Activated CD4-positive, alpha-beta memory T cell treated with anti-CD3 and anti-CD28 coated beads, Interleukin-2, amount 10 ng/mL, durations not matched to agents 7 days and 5 days (primary cell): ENCODE measurements around the gene THEM4. TPM values are rescaled to one million over a fixed set of nuclear protein-coding genes. Genes with fewer than 3 reads are reported as not detected.

Experiments used
- CTCF ChIA-PET: fragments of 350-600 bp; sonication (Branson Sonifier 250); formaldehyde crosslinking; loops from one replicate; lab custom pipeline; 2021; ENCODE audit warnings: antibody characterized with exemption, inconsistent platforms; lab: Charles Lee
- POLR2A ChIA-PET: fragments of 350-600 bp; sonication (Branson Sonifier 250); formaldehyde crosslinking; loops from one replicate; lab custom pipeline; 2021; ENCODE audit warnings: antibody characterized with exemption; lab: Charles Lee
- DNase-seq: peaks from one replicate; pipeline ENCODE4 v3.0.0-alpha.2; 2020
- H3K27ac Mint-ChIP-seq: one replicate; pipeline ENCODE4 v1.8.0; 2021; ENCODE audit warnings: mild to moderate bottlenecking, mixed read lengths
- H3K27me3 Mint-ChIP-seq: one replicate; pipeline ENCODE4 v1.8.0; 2021; ENCODE audit warnings: mixed read lengths
- H3K36me3 Mint-ChIP-seq: one replicate; pipeline ENCODE4 v1.8.0; 2021; ENCODE audit warnings: low read depth, mixed read lengths
- H3K4me1 Mint-ChIP-seq: one replicate; pipeline ENCODE4 v1.8.0; 2021; ENCODE audit warnings: mixed read lengths
- H3K4me3 Mint-ChIP-seq: one replicate; pipeline ENCODE4 v1.8.0; 2021; ENCODE audit warnings: mild to moderate bottlenecking, mixed read lengths
- H3K9me3 Mint-ChIP-seq: one replicate; pipeline ENCODE4 v1.8.0; 2021; ENCODE audit warnings: mixed read lengths
- total RNA-seq, 2 experiments: library from RNA; stranded (reverse); gene quantifications; one replicate each; pipeline ENCODE4 v1.2.3, GENCODE V29; 2021

Gene THEM4
- 10 to 100 TPM; 26.3 to 28.6 TPM for total RNA-seq

DNA sequence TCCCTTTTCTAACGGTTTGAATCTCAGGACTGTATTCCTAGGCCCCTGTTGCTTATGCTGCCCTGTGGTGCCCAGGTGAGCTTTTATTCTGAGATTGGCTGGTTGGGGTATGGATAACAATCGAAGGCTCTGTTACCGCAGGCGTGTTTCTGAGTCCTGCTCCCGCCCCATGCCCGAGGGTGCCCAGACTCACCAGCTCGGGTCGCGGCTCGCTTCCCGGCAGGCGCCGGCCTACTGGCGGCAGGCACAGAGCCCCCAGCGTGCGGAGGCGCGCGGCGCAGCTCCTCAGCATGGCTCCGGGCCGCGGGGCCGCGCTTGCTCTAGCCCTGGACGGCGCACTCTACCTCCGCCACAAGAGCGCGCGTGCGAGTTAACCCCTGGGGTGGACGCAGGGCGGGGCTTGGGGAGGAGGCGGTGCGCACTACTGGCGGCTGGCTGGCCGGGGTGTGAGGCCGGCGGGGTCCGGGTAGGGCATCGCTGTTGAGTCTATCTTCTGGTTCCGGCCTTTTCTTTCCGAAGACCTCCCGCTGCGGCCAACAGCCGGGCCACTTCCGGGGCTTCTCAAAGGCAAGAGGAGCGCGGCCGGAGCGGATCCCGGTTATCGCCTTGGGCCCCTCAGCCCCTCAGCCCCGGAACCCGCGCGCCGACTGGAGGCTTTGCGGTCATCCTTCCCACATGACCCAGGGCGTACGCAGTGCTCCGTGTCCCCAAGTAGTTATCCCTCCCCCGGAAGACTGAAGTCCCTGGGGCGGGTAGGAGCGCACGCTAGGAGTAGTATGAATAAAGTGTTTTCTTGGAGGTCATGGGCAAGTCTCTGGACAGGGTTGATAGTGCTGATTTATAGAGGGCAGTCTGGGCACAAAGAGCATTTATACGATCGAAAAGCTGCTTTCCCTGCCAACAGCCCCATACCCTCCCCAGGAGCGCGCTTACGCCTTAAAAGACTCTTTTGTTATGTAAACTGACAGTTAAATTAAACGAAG lies at the start of gene THEM4:
TSS of gene THEM4 (minus strand) at position 345 of the 983 bp plus-strand sequence. CDS start at position 292, 53 bp downstream.
- peaks cover 41% of the 10 kb centered on the region for H3K36me3 Mint-ChIP-seq
- POLR2A ChIA-PET, result interaction anchor here (0.9 to 4.2 kb wide), 17 partner anchors 11 to 126 kb away, joined by 3 to 57 read pairs (median 4); partner anchors contain the start of gene C2CD4D
- DNase-seq, result peak; percentile 95
- H3K4me1 Mint-ChIP-seq, result peaks cover 45% of the 10 kb centered on the region
- CTCF ChIA-PET, result interaction anchor here (0.5 to 2.3 kb wide), 15 partner anchors 9 to 125 kb away, joined by 3 to 39 read pairs (median 5); no protein-coding TSS in a partner anchor
- H3K9me3 Mint-ChIP-seq, result peaks cover 23% of the 10 kb centered on the region
- H3K27ac Mint-ChIP-seq, result peak within 1 kb of the TSS; percentile 73
- H3K27me3 Mint-ChIP-seq, result peaks cover 4% of the 10 kb centered on the region
- peak within 1 kb of the TSS; percentile 82 for H3K4me3 Mint-ChIP-seq

DNA sequence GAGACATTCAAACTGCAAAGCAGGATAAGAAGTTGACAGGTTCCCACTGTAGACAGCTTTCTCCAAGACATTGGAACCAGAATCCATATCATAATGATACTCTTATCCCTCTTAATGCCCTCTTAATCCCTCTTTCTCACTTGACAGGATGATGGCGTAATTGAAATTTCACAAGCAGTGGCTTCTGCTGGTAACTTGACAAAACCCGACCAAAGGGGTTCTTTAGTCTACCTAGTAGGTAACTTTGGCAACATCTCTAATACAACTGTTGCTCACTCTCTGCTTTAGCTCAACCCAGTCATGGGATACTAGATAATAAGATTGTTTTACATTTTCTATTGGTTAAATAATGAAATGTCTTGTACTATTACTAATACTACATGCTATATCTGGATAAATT lies 49.6 kb upstream of the THEM4 start:
- Mint-ChIP-seq H3K36me3 (no peaks in the 10 kb centered on the region), H3K27ac (no peak overlapping the region), H3K9me3 (no peaks in the 10 kb centered on the region), H3K4me3 (no peak overlapping the region), H3K4me1 (peaks cover 6% of the 10 kb centered on the region), H3K27me3 (no peaks in the 10 kb centered on the region)
- DNase-seq, result no peak
- ChIA-PET CTCF (interaction anchor here (0.7 kb wide), 1 partner anchor 9 kb away, joined by 3 read pairs; no protein-coding TSS in a partner anchor), POLR2A (no interaction called here)

DNA sequence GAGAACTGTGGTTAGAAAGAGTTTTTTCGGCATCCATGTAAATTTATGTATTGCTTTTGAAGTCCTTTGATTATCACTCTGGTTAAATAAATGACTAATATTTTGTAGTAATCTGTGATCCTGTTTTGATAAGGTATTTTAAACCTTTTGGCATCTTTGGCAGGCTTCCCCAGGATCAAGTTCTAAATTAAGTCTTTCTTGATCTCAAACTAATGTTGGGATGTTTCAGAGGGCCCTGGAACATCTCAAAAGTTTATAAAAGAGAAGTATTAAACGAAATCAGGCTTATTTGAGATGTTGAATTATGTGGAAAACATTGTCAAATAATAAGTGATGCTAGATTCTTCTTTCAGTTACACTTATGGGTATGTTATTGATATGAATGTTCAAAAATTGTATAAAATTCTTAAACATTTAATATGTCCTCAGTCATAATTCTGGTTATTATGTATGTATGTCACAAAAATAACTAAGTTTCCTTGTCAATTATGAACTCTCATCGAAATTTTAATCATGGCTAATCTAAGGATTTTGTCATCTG lies 47.7 kb upstream of the THEM4 start:
- H3K4me3 Mint-ChIP-seq, result no peak overlapping the region
- ChIA-PET CTCF (no interaction called here), POLR2A (no interaction called here)
- H3K36me3 Mint-ChIP-seq, result no peaks in the 10 kb centered on the region
- H3K9me3 Mint-ChIP-seq, result no peaks in the 10 kb centered on the region
- peaks cover 6% of the 10 kb centered on the region for H3K4me1 Mint-ChIP-seq
- H3K27me3 Mint-ChIP-seq, result peaks cover 4% of the 10 kb centered on the region
- H3K27ac Mint-ChIP-seq, result no peak overlapping the region
- no peak for DNase-seq

GRCh38 chr1:151953409-151954094 lies 44.2 kb upstream of the THEM4 start:
- Mint-ChIP-seq H3K27ac (no peak overlapping the region), H3K4me3 (no peak overlapping the region), H3K4me1 (no peaks in the 10 kb centered on the region), H3K9me3 (no peaks in the 10 kb centered on the region), H3K27me3 (peaks cover 5% of the 10 kb centered on the region), H3K36me3 (no peaks in the 10 kb centered on the region)
- ChIA-PET CTCF (interaction anchor here (1.0 to 1.6 kb wide), 6 partner anchors 14 to 48 kb away, joined by 3 to 10 read pairs (median 5); no protein-coding TSS in a partner anchor), POLR2A (no interaction called here)
- no peak for DNase-seq

DNA sequence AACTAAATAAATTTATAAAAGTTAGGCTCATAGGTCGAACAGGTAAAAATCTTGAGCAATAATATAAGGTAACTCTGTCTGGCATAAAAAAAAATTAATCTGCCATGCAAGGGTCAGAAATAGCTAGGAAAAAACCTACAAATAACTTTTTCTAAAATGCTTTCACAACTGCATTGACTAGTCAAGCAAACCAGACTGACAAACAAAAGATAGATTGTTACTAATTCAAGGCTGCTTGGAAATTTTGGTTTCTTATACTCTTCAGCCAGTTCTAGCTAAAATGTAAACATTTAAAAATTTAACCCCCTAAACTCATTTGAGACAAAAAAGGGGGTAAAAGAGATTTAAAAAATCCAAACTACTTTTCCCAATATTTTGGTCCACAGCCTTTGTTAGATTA lies 43.5 kb upstream of the THEM4 start:
- Mint-ChIP-seq H3K4me3 (no peak overlapping the region), H3K27ac (no peak overlapping the region), H3K27me3 (peaks cover 5% of the 10 kb centered on the region), H3K36me3 (no peaks in the 10 kb centered on the region), H3K4me1 (no peaks in the 10 kb centered on the region), H3K9me3 (no peaks in the 10 kb centered on the region)
- ChIA-PET CTCF (interaction anchor here (1.2 to 1.7 kb wide), 3 partner anchors 16 to 49 kb away, joined by 3 to 10 read pairs (median 5); no protein-coding TSS in a partner anchor), POLR2A (no interaction called here)
- no peak for DNase-seq

- Mint-ChIP-seq H3K4me3 (no peak overlapping the region), H3K27me3 (peaks cover 5% of the 10 kb centered on the region), H3K27ac (no peak overlapping the region), H3K4me1 (peaks cover 25% of the 10 kb centered on the region), H3K9me3 (no peaks in the 10 kb centered on the region), H3K36me3 (no peaks in the 10 kb centered on the region)
- ChIA-PET POLR2A (interaction anchor here (0.8 to 1.3 kb wide), 3 partner anchors 36 to 109 kb away, joined by 3 to 7 read pairs (median 3); no protein-coding TSS in a partner anchor), CTCF (interaction anchor here (1.0 to 2.4 kb wide), 4 partner anchors 18 to 52 kb away, joined by 4 to 11 read pairs (median 4); no protein-coding TSS in a partner anchor)
- DNase-seq, result no peak
Measured at GRCh38 chr1:151949371-151950193, 40.3 kb upstream of the THEM4 start.

DNA sequence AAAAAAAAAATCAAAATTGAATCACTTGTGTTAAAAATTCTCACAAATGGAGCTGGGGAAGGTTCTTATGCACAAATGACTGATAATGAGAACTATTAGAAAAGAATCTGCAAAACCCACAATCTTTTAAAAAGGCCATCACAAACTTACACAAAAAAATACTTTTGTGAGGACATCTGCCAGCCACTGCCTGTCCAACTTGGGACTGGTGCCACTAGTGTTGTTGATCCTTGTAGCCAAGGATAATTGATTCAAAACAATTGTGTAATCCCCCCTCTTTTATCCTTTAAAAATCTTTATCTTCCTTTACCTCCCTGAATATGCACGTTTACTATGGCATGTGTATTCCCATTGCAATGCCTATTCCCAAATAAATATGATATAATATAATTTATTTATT lies 39.2 kb upstream of the THEM4 start:
- ChIA-PET CTCF (interaction anchor here (0.7 to 2.4 kb wide), 5 partner anchors 20 to 88 kb away, joined by 3 to 11 read pairs (median 4); partner anchors contain the start of gene S100A11), POLR2A (no interaction called here)
- DNase-seq, result no peak
- Mint-ChIP-seq H3K4me1 (peaks cover 32% of the 10 kb centered on the region), H3K36me3 (no peaks in the 10 kb centered on the region), H3K9me3 (no peaks in the 10 kb centered on the region), H3K4me3 (no peak overlapping the region), H3K27ac (no peak overlapping the region), H3K27me3 (peaks cover 5% of the 10 kb centered on the region)

DNA sequence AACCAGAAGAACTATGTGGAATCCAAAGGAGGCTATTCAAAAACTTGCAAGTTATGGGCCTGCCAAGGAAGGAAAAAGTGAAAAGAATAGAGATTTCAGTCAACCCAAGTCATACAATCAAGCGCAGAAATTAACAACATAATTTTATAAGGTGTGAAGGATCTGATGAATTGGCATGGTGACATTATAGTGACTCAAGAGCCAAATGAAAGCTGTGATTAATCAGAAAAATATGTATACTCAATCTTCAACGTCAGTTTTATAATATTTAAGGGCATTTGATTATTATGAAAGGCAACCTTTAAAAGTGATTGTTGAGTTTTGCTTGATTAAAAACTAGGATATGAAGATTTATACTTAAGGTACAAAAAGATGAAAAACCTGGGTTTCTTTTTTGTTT lies 37.8 kb upstream of the THEM4 start:
- POLR2A ChIA-PET, result interaction anchor here (0.8 to 3.4 kb wide), 7 partner anchors 17 to 89 kb away, joined by 3 to 18 read pairs (median 5); partner anchors contain the start of genes S100A11 and THEM4
- no peaks in the 10 kb centered on the region for H3K36me3 Mint-ChIP-seq
- no peak for DNase-seq
- peak overlapping the region; percentile 88 for H3K27ac Mint-ChIP-seq
- no peaks in the 10 kb centered on the region for H3K9me3 Mint-ChIP-seq
- peaks cover 35% of the 10 kb centered on the region for H3K4me1 Mint-ChIP-seq
- H3K4me3 Mint-ChIP-seq, result no peak overlapping the region
- CTCF ChIA-PET, result interaction anchor here (0.6 to 3.2 kb wide), 8 partner anchors 11 to 101 kb away, joined by 3 to 15 read pairs (median 4); partner anchors contain the start of gene S100A10
- H3K27me3 Mint-ChIP-seq, result peaks cover 1% of the 10 kb centered on the region

DNA sequence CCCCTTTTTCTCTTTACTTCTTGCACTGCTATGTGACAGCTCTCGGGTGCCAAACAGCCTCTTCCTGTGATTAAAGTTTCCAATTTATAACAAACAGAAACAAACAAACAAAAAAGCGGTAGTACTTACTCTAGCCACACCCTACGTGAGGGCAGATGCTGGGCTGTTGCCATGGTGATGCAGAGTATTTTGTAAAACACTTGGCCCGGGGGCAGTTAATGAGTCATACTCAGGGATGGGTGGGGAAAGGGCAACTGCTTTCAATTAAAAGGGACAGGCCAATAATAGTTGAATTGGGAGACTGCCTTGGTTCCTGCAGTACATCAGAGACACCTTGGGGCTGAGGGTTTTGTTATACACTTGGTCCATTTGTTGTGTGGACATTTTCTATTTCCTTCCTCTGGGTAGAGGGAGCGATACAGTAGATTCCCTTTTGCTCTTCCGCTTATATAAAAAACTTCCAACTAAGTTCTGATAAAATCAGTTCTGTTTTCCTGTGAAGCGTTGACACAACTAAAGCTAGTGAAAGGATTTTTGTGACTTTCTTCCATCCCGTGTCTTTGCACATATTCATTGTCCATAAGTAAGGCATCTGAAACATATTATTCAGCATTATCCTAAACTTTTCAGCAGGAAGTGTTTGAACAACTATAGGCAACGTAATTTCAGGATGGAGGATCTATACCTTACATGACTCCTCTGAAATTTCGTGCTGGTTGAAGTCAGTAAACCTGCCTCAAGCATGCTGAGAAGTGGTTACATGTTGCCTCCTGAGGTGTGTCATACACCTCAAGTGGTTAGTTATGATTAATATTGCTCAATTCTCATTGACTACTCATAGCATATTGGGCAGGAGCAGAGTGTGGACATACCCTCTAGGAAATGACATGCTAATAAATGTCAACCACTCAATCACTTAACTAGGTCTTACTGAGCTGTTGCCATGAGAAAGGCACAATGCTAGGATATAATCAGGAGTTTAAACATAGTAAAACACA lies 36.7 kb upstream of the THEM4 start:
- Mint-ChIP-seq H3K4me3 (peak overlapping the region; percentile 56), H3K4me1 (peaks cover 41% of the 10 kb centered on the region), H3K36me3 (no peaks in the 10 kb centered on the region), H3K27ac (peak overlapping the region; percentile 88), H3K27me3 (no peaks in the 10 kb centered on the region), H3K9me3 (no peaks in the 10 kb centered on the region)
- DNase-seq, result peak; percentile 90
- ChIA-PET CTCF (interaction anchor here (0.6 to 3.2 kb wide), 13 partner anchors 10 to 328 kb away, joined by 3 to 15 read pairs (median 4); partner anchors contain the start of genes S100A10 and THEM4), POLR2A (interaction anchor here (0.6 to 3.4 kb wide), 18 partner anchors 9 to 547 kb away, joined by 3 to 18 read pairs (median 4); partner anchors contain the start of genes PSMB4, S100A11 and THEM4)

GRCh38 chr1:151944857-151945575 lies 35.7 kb upstream of the THEM4 start:
- POLR2A ChIA-PET, result interaction anchor here (0.8 to 3.4 kb wide), 14 partner anchors 10 to 546 kb away, joined by 3 to 18 read pairs (median 4); partner anchors contain the start of genes PSMB4, S100A11 and THEM4
- Mint-ChIP-seq H3K4me1 (peaks cover 43% of the 10 kb centered on the region), H3K36me3 (no peaks in the 10 kb centered on the region)

More at GRCh38 chr1:151944857-151945575, 35.7 kb upstream of the THEM4 start:
- no peaks in the 10 kb centered on the region for H3K9me3 Mint-ChIP-seq
- no peaks in the 10 kb centered on the region for H3K27me3 Mint-ChIP-seq
- DNase-seq, result no peak
- H3K27ac Mint-ChIP-seq, result peak overlapping the region; percentile 88
- CTCF ChIA-PET, result interaction anchor here (1.1 to 3.2 kb wide), 6 partner anchors 9 to 56 kb away, joined by 4 to 15 read pairs (median 10); partner anchors contain the start of gene THEM4
- peak overlapping the region; percentile 56 for H3K4me3 Mint-ChIP-seq
